Heart left ventricle (tissue), 16 donors: ENCODE data around the gene FBP1. TPM values are rescaled to one million over a fixed set of nuclear protein-coding genes. Genes with fewer than 3 reads are reported as not detected.

Source experiments
- ATAC-seq, 4 donors: fragments of 200-7000 bp; cut with Tn5 transposase; one replicate each; pipeline ENCODE4 v1.9.1; 2020 to 2022; ENCODE audit warnings: moderate library complexity in 4 of 4, mild to moderate bottlenecking in 3 of 4, moderate number of reproducible peaks in 1 of 4
- DNase-seq, 5 donors: peaks; one replicate each; pipeline ENCODE4 v3.0.0-alpha.2; 2020
- H3K27ac ChIP-seq, 12 donors: fragments of 200-600 bp; sonication (generic) in 4 of 12; one replicate each; pipeline versions ENCODE4 v1.5.0 to v1.8.0; 2016 to 2022; ENCODE audit warnings: mild to moderate bottlenecking in 2 of 12
- H3K27me3 ChIP-seq, 9 donors: fragments of 200-600 bp; sonication (generic) in 2 of 9; one replicate each; pipeline versions ENCODE4 v1.5.1 to v1.8.0; 2016 to 2022; ENCODE audit warnings: mild to moderate bottlenecking in 3 of 9
- H3K36me3 ChIP-seq, 9 donors: fragments of 200-600 bp; sonication (generic) in 2 of 9; one replicate each; pipeline versions ENCODE4 v1.5.0 to v1.8.0; 2018 to 2022; ENCODE audit warnings: mild to moderate bottlenecking in 2 of 9
- H3K4me1 ChIP-seq, 12 donors: fragments of 200-600 bp; sonication (generic) in 4 of 12; one replicate each; pipeline versions ENCODE4 v1.5.0 to v1.8.0; 2016 to 2022; ENCODE audit warnings: mild to moderate bottlenecking in 3 of 12
- H3K4me3 ChIP-seq, 12 donors: fragments of 200-600 bp; sonication (generic) in 4 of 12; one replicate each; pipeline versions ENCODE4 v1.5.0 to v1.8.0; 2017 to 2022; ENCODE audit warnings: mild to moderate bottlenecking in 9 of 12, moderate library complexity in 4 of 12
- H3K9me3 ChIP-seq, 12 donors: fragments of 200-600 bp; sonication (generic) in 4 of 12; one replicate each; pipeline versions ENCODE4 v1.5.0 to v1.8.0; 2016 to 2022; ENCODE audit warnings: mild to moderate bottlenecking in 1 of 12
- CTCF ChIP-seq, 12 donors: fragments of 200-600 bp; sonication (generic) in 4 of 12; IDR thresholded peaks; one replicate each; pipeline versions ENCODE4 v1.5.0 to v1.8.0; 2018 to 2022; ENCODE audit warnings: antibody characterized with exemption in 12 of 12, mild to moderate bottlenecking in 5 of 12
- POLR2A ChIP-seq, 2 donors: fragments of 450-650 bp; IDR thresholded peaks; one replicate each; pipeline ENCODE4 v1.6.1; 2017; ENCODE audit warnings: antibody characterized with exemption in 2 of 2, mild to moderate bottlenecking in 2 of 2, moderate library complexity in 2 of 2
- WGBS, 4 donors: extraction: QIAGEN DNeasy Blood & Tissue Kit in 2 of 4; methylation state at CpG; one replicate each; pipeline versions ENCODE4 v1.1.5 to v1.1.7; 2013 to 2018; 5-methylcytosine and 5-hydroxymethylcytosine counted together
- intact Hi-C, 10 donors: fragments of 100-400 bp; cut with DNase I; formaldehyde crosslinking; loops; one replicate each; pipeline versions ENCODE4 v1.11.1 to v1.14.2; 2022
- polyA plus RNA-seq, 2 donors: library from polyadenylated mRNA; stranded (reverse); fragments of 200-250 nt; gene quantifications; one replicate each; pipeline ENCODE4 v1.2.3, GENCODE V29; 2013
- total RNA-seq, 9 donors: library from RNA; depleted of rRNA in 2 of 9; stranded (reverse); fragments of >200 nt in 2 of 9; fragmentation: NEBNext Ultra II Directional in 3 of 9; extraction: Animal tissue kit (Norgen Biotek cat#: 25700) in 3 of 9; gene quantifications; one replicate each; pipeline versions ENCODE4 v1.1.0 to v1.2.4, GENCODE V29; 2016 to 2023
- donor health status: ischemic (EF 13 %, LVEDD 7.1; RV severe dilation, severe dysfunction).
- donor health status: healthy with polysubstance abuse.
- donor health status: DM: no; HTN: yes; CAD: no.
- donor health status: DM: no; HTN: no; CAD: no.
- donor health status: ischemic (EF 25% LVEDD 6.9; RV normal size, moderate dysfunction).
- donor health status: ischemic (EF 25% LVEDD 5.7; RV mildly dilated, moderate dysfunction).
- donor health status: healthy.
- donor health status: DM: yes; HTN: yes; CAD: no.
- donor health status: ischemic (EF 35%, LVEDD 5.7; RV mildly dilated, moderate dysfunction).
- donor health status: nonischemic (EF 11% LVEDD 7.7; RV severe dilation, severe dysfunction).
- donor health status: DM: yes; HTN: yes; CAD: no.
- donor health status: PGD.
- donor health status: ischemic (EF 29% LVEDD 5.4; RV normal size, mild dysfunction).
- donor health status: nonischemic (EF 23%, LVEDD 6.1; RV moderate dilation, normal function).

FBP1 gene
- total and polyA plus RNA-seq, 11 donors, result 0.50 to 18.5 (median 0.94) TPM

DNA sequence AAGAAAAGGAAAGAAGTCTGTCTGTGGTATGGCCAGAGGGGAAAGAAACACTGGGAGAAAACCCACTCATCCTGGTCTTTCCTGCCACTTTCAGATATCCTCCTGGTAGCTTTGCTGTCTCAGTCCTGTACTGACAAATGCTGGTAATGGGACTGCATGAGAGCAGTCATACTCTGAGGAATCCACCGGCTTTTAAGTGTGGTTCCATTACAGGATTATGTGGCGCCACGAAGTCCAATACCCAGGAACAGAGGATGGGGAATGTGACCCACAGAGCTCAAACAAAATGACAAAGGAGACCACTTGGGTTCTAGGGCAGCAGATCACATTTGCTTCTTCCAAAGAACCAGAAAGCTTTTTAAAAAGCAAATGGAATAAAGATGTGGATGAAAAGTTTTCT lies 26.3 kb upstream of the FBP1 start:
- H3K27me3 ChIP-seq, result no peaks in the 10 kb centered on the region
- no peak overlapping the region for H3K27ac ChIP-seq
- TF ChIP-seq CTCF (IDR thresholded peaks at IDR 0.05) (no peak), POLR2A (IDR thresholded peaks at IDR 0.05) (no peak)
- H3K4me1 ChIP-seq, result peaks cover 0 to 14% (median 2%) of the 10 kb centered on the region in 12 donors
- 85 to 90% (median 88%) methylated on average over 3 of the region's 3 CpGs for WGBS, 4 donors
- intact Hi-C loops, result loop anchor here in 4 of 10 donors (5.0 to 10.0 kb wide), 3 partner anchors 467 to 609 kb away; no protein-coding TSS in a partner anchor
- DNase-seq, result no peak
- no peaks in the 10 kb centered on the region for H3K9me3 ChIP-seq
- H3K36me3 ChIP-seq, result no peaks in the 10 kb centered on the region
- no peak for ATAC-seq
- H3K4me3 ChIP-seq, result no peak overlapping the region

GRCh38 chr9:94664801-94665200 lies 25.5 kb upstream of the FBP1 start:
- intact Hi-C loops, result loop anchor here in 4 of 10 donors (5.0 to 10.0 kb wide), 3 partner anchors 468 to 610 kb away; no protein-coding TSS in a partner anchor
- TF ChIP-seq CTCF (IDR thresholded peaks at IDR 0.05), result no peak
- no peak for TF ChIP-seq POLR2A (IDR thresholded peaks at IDR 0.05)
- no peak overlapping the region for H3K4me3 ChIP-seq
- no peak for DNase-seq
- H3K36me3 ChIP-seq, result no peaks in the 10 kb centered on the region
- no peak for ATAC-seq
- H3K27me3 ChIP-seq, result no peaks in the 10 kb centered on the region
- H3K27ac ChIP-seq, result no peak overlapping the region
- WGBS, 4 donors, result 75 to 80% (median 78%) methylated on average over 2 of the region's 2 CpGs
- H3K9me3 ChIP-seq, result no peaks in the 10 kb centered on the region
- peaks cover 0 to 14% (median 2%) of the 10 kb centered on the region in 12 donors for H3K4me1 ChIP-seq

- 90 to 97% (median 91%) methylated on average over 3 of the region's 3 CpGs for WGBS, 4 donors
- DNase-seq (no peak), ATAC-seq (no peak)
- H3K27me3 ChIP-seq, result no peaks in the 10 kb centered on the region
- no peaks in the 10 kb centered on the region for H3K9me3 ChIP-seq
- no peak overlapping the region for H3K27ac ChIP-seq
- intact Hi-C loops, result loop anchor here in 1 of 10 donors (10.0 kb wide), 1 partner anchor 611 kb away; no protein-coding TSS in a partner anchor
- no peaks in the 10 kb centered on the region for H3K36me3 ChIP-seq
- peaks cover 0 to 6% (median 0%) of the 10 kb centered on the region in 12 donors for H3K4me1 ChIP-seq
- H3K4me3 ChIP-seq, result no peak overlapping the region
- TF ChIP-seq POLR2A (IDR thresholded peaks at IDR 0.05), result no peak
- TF ChIP-seq CTCF (IDR thresholded peaks at IDR 0.05), result no peak
Observed at GRCh38 chr9:94663640-94664039, 24.3 kb upstream of the FBP1 start.

GRCh38 chr9:94663140-94663539 lies 23.8 kb upstream of the FBP1 start:
- Histone ChIP-seq H3K4me3 (no peak overlapping the region), H3K27me3 (no peaks in the 10 kb centered on the region), H3K27ac (no peak overlapping the region), H3K36me3 (no peaks in the 10 kb centered on the region), H3K9me3 (no peaks in the 10 kb centered on the region), H3K4me1 (peaks cover 0 to 6% (median 0%) of the 10 kb centered on the region in 12 donors)
- DNase-seq, result no peak
- intact Hi-C loops, result loop anchor here in 1 of 10 donors (10.0 kb wide), 1 partner anchor 612 kb away; no protein-coding TSS in a partner anchor
- TF ChIP-seq POLR2A (IDR thresholded peaks at IDR 0.05) (no peak), CTCF (IDR thresholded peaks at IDR 0.05) (no peak)
- WGBS, 4 donors, result 77 to 86% (median 85%) methylated on average over 8 of the region's 8 CpGs
- no peak for ATAC-seq
